GM21423 (cell line): ENCODE results near the gene NSD1.

Experiments used
- ATAC-seq: cut with Tn5 transposase; IDR thresholded peaks from one replicate; pipeline ENCODE4 v1.9.1; 2021; ENCODE audit warnings: mild to moderate bottlenecking, moderate library complexity; ENCODE audit not compliant: unreplicated experiment

NSD1 gene, protein sequence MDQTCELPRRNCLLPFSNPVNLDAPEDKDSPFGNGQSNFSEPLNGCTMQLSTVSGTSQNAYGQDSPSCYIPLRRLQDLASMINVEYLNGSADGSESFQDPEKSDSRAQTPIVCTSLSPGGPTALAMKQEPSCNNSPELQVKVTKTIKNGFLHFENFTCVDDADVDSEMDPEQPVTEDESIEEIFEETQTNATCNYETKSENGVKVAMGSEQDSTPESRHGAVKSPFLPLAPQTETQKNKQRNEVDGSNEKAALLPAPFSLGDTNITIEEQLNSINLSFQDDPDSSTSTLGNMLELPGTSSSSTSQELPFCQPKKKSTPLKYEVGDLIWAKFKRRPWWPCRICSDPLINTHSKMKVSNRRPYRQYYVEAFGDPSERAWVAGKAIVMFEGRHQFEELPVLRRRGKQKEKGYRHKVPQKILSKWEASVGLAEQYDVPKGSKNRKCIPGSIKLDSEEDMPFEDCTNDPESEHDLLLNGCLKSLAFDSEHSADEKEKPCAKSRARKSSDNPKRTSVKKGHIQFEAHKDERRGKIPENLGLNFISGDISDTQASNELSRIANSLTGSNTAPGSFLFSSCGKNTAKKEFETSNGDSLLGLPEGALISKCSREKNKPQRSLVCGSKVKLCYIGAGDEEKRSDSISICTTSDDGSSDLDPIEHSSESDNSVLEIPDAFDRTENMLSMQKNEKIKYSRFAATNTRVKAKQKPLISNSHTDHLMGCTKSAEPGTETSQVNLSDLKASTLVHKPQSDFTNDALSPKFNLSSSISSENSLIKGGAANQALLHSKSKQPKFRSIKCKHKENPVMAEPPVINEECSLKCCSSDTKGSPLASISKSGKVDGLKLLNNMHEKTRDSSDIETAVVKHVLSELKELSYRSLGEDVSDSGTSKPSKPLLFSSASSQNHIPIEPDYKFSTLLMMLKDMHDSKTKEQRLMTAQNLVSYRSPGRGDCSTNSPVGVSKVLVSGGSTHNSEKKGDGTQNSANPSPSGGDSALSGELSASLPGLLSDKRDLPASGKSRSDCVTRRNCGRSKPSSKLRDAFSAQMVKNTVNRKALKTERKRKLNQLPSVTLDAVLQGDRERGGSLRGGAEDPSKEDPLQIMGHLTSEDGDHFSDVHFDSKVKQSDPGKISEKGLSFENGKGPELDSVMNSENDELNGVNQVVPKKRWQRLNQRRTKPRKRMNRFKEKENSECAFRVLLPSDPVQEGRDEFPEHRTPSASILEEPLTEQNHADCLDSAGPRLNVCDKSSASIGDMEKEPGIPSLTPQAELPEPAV (N-terminal part only)

GRCh38 chr5:177133096-177133852 is at the start of gene NSD1:
TSS of gene NSD1 (plus strand) at chr5:177133773. CDS start at chr5:177135104, 1,331 bp downstream.
- ATAC-seq: peak; percentile 69

GRCh38 chr5:177084175-177084574 is 49.4 kb upstream of the NSD1 start:
- no peak for ATAC-seq

DNA sequence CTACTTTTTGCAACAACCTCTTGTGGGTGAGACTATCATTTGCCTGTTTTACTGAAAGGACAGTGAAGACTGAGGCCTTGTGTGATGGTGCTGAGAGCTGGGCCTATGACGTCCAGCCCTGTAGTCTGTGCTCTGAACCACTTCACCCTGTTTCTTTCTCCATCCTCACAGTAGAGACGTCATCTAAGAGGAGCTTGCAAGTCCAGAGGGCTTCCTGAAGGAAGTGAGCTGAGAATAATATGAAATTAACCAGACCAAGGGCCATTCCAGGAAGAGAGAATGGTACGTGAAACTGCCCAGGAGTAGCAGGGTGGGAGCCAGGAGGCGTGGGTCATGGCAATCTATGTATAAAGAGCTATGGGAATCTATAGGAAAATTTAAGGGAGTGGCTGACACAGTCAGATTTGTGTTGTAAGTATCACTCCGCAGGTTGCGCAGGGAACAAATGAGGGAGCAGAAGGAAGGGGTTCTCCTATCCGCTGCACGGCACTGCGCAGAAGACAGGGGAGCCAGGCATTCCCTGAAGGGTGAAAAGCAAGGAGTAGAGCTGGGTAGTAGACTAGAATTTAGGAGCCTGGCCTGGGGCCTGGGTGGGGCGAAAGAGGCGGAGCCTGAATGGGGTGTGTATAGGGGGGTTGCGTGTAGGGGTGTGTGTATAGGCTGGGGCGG is 47.5 kb upstream of the NSD1 start:
- ATAC-seq: no peak

- ATAC-seq: peak; percentile 69
Measured at GRCh38 chr5:177086654-177087397, 46.7 kb upstream of the NSD1 start, which contains the start of gene FGFR4. TSS of gene FGFR4 (plus strand) at chr5:177086915. CDS start at chr5:177089603, 2,688 bp downstream.

DNA sequence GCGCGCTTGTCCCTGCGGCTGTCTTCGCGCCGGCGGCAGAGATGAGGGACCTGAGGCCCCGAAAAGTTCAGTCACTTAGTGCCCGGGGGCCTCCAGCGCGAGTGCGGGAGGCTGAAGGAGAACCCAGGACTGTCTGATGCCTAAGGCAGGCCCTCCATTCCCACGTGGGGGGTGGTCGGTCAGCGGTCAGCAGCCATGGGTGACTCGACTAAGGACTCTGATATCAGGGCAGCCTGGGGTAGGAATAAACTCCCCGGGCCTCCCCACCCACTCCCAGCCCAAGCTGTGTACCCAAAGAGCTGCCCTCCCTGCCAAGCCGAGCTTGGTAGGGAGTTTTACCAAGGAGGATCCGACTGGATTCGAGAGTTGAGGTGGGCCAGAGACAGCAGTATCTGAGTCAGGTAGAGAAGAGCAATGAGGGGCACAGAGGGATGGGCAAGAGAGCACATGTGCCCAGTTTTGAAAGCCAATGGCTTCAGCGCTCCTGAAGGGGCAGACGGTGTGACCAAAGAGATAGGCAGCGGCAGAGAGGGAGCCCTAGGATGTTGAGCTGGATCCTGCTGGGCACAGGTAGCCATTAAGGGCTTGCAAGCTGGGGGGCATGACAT is 46.1 kb upstream of the NSD1 start:
- ATAC-seq: no peak

DNA sequence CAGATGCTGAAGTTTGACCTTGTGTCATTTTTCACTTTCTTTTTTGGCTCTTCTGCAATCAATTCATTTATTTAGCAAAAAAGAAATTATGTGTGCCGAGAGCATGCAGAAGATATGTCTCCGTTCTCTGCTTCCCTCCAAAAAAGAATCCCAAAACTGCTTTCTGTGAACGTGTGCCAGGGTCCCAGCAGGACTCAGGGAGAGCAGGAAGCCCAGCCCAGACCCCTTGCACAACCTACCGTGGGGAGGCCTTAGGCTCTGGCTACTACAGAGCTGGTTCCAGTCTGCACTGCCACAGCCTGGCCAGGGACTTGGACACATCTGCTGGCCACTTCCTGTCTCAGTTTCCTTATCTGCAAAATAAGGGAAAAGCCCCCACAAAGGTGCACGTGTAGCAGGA is 44.4 kb upstream of the NSD1 start:
- no peak for ATAC-seq

DNA sequence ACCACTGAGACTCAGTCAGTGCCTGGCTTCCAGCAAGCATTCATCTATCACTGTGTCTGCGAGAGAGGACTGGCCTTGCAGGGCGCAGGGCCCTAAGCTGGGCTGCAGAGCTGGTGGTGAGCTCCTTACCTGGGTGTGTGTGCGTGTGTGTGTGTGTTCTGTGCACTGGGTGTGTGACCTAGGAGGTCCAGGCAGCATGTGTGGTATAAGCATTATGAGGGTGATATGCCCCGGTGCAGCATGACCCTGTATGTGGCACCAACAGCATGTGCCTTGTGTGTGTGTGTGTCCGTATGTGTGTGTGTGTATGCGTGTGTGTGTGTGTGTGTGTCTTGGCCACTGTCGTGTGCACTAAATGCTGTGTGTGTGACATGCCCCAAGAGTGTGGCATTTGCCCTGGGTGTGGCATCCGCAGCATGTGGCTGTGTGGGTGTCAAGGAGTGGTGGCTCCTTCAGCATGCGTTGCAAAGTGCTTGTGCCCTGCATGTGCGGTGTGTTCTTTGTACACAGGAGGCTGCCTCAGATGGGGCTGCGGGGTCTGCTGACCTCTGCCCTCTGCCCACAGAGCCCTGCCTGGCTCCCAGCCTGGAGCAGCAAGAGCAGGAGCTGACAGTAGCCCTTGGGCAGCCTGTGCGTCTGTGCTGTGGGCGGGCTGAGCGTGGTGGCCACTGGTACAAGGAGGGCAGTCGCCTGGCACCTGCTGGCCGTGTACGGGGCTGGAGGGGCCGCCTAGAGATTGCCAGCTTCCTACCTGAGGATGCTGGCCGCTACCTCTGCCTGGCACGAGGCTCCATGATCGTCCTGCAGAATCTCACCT is 43.5 kb upstream of the NSD1 start:
- no peak for ATAC-seq

DNA sequence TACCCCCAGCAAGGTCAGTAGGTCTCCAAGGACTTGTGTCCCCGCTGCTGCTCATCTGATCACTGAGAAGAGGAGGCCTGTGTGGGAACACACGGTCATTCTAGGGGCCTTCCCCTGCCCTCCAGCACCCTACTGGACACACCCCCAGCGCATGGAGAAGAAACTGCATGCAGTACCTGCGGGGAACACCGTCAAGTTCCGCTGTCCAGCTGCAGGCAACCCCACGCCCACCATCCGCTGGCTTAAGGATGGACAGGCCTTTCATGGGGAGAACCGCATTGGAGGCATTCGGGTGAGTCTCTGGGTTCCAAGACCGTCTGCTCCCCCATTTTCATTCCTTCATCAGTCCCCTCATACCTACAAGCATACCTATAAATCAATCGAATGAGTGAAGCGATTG is 42.8 kb upstream of the NSD1 start:
- ATAC-seq: no peak

DNA sequence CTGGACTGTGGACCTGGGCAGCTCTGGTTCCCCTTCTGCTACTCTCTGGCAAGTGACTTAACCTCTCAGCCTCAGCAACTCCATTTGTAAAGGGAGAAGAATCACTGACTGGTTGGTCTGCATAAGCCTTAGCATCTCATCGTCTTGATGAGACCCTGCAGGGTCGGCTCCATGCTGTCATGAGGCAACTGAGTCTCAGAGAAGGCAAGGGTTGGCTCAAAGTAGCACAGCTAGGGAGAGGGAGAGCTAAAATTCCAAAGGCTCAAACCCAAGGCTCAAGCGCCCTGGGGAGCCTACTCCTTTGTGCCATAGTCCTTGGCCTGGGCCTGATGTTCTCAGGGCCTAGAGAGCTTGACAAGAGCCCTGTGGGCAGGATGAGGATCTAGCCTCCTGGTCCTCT is 42.3 kb upstream of the NSD1 start:
- no peak for ATAC-seq

DNA sequence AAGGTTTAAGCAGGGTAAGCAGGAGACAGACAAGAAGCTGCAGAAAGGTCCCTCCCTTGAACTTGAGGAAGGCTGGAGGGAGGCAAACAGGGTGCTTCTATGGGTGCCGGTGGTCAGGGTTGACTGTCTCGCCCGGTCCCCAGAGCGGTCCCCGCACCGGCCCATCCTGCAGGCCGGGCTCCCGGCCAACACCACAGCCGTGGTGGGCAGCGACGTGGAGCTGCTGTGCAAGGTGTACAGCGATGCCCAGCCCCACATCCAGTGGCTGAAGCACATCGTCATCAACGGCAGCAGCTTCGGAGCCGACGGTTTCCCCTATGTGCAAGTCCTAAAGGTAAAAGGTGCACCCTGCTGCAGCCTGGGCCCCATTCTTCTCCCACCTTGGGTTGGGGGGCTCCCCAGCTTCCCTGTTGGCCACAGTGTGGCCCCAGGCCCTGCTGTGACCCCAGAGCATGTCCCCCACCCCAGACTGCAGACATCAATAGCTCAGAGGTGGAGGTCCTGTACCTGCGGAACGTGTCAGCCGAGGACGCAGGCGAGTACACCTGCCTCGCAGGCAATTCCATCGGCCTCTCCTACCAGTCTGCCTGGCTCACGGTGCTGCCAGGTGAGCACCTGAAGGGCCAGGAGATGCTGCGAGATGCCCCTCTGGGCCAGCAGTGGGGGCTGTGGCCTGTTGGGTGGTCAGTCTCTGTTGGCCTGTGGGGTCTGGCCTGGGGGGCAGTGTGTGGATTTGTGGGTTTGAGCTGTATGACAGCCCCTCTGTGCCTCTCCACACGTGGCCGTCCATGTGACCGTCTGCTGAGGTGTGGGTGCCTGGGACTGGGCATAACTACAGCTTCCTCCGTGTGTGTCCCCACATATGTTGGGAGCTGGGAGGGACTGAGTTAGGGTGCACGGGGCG is 41.1 kb upstream of the NSD1 start:
- no peak for ATAC-seq

GRCh38 chr5:177093082-177093712 is 40.4 kb upstream of the NSD1 start:
- no peak for ATAC-seq

DNA sequence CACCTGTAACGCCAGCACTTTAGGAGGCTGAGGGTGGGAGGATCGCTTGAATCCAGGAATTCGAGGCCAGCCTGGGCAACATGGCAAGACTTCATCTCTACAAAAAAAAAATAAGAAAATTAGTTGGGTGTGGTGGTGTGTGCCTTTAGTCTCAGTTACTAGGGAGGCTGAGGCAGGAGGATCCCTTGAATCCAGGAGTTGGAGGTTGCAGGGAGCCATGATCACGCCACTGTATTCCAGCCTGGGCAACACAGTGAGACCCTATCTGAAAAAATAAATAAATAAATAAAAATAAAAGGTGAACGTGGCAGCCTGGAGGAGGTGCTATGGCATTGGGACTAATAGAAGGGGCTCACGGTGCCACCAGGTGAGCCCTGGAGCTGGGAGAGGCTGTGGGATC is 39.8 kb upstream of the NSD1 start:
- no peak for ATAC-seq

DNA sequence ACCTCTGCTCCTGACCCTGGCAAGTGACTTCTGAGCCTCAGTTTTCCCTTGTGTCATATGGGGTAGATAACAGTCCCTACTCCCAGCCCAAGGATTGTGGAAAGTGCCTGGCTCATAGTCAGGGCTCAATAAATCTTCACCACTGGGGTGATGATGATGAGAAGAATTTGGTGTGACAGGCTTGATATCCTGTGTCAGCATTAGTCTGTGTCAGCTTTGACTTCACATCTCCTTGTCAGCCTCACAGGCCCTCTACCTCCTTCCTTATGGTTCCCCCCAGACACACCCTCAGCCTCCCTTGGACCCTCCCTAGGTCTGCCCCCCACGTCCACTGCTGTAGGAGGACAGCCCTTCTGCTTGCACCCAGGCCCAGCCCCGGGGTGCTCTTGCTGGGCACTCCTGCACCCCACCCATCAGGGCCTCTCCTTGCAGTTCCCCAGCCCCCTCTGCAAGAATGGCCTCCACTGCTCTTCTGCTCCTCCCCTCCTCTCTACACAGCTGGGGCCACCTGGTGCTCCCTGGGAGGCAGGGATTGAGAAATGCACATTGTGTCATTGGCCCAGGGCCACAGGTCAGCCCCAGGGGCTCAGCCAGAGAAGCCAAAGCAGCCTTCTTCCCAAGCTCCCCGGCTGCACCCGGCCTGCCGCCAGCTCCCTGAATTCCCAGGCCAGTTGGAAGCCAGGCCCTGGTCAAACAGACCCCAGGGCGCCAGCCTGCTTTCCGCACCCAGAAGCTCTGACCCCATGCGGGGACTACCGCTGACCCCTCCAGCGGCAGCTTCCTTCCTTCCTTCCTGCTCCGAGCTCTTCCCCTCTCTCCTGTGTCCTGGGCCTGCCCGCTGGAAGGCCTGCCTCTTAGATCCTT is 39.1 kb upstream of the NSD1 start:
- no peak for ATAC-seq

- ATAC-seq: no peak
Measured at GRCh38 chr5:177095088-177095669, 38.4 kb upstream of the NSD1 start.
